Upper lobe of right lung (tissue), 1 donor: Measurements from ENCODE around the gene KNDC1. TPM values are rescaled to one million over a fixed set of nuclear protein-coding genes. Genes with fewer than 3 reads are reported as not detected.
A peak's percentile ranks its signal among the peaks of the same experiment; 100 is the strongest.

Experiments
- ATAC-seq: fragments of 200-7000 bp; cut with Tn5 transposase; one replicate; pipeline ENCODE4 v1.9.1; 2020; ENCODE audit warnings: mild to moderate bottlenecking, moderate library complexity
- DNase-seq: peaks from one replicate; pipeline ENCODE4 v3.0.0-alpha.2; 2020
- H3K27ac ChIP-seq: fragments of 200-600 bp; one replicate; pipeline ENCODE4 v1.8.0; 2022
- H3K27me3 ChIP-seq: fragments of 200-600 bp; one replicate; pipeline ENCODE4 v1.8.0; 2022; ENCODE audit warnings: mild to moderate bottlenecking
- H3K36me3 ChIP-seq: fragments of 200-600 bp; one replicate; pipeline ENCODE4 v1.8.0; 2022
- H3K4me1 ChIP-seq: fragments of 200-600 bp; one replicate; pipeline ENCODE4 v1.8.0; 2022
- H3K4me3 ChIP-seq: fragments of 200-600 bp; one replicate; pipeline ENCODE4 v1.8.0; 2022; ENCODE audit warnings: mild to moderate bottlenecking
- H3K9me3 ChIP-seq: fragments of 200-600 bp; one replicate; pipeline ENCODE4 v1.8.0; 2022
- CTCF ChIP-seq: fragments of 200-600 bp; IDR thresholded peaks from one replicate; pipeline ENCODE4 v1.8.0; 2022; ENCODE audit warnings: antibody characterized with exemption
- intact Hi-C: fragments of 100-400 bp; cut with DNase I; formaldehyde crosslinking; loops from one replicate; pipeline ENCODE4 v1.11.0; 2022
- total RNA-seq: library from RNA; stranded (reverse); fragmentation: NEBNext Ultra II Directional; extraction: Animal tissue kit (Norgen Biotek cat#: 25700); gene quantifications from one replicate; pipeline ENCODE4 v1.2.1, GENCODE V29; 2021
- donor health status: DM: no; HTN: yes; CAD: no; lungs with severe emphysema.

KNDC1 gene
- total RNA-seq, 1 donor from 2014 or later, result 14.3 TPM

DNA sequence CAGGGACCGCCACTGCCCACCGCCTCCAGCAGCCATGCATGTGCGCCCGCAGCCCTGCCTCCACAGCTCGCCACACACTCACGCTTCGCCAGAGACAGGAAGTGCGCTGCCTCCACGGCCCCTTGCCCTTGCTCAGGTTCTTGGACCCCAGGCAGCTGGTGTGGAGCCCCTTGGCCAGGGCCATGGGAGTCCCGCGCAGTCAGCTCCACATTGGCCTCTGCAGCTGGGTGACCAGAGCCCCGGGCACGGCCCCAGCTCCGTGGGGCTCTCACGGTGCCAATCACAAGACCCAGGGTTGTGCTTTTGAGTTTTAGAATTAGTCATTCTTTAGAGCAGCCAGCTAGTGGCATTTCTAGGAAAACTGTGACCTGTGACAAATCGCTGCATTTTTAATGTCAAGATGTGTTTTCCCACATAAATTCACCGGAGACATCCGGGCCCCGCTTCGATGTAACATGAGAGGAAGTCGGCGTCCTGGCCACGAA lies 65.7 kb downstream of the KNDC1 start:
- Histone ChIP-seq H3K27me3 (peaks cover 37% of the 10 kb centered on the region), H3K27ac (no peak overlapping the region), H3K9me3 (no peaks in the 10 kb centered on the region), H3K4me3 (no peak overlapping the region), H3K36me3 (no peaks in the 10 kb centered on the region), H3K4me1 (no peaks in the 10 kb centered on the region)
- intact Hi-C loops, result no loop called here
- TF ChIP-seq CTCF, result no peak
- ATAC-seq, result no peak
- DNase-seq, result no peak

DNA sequence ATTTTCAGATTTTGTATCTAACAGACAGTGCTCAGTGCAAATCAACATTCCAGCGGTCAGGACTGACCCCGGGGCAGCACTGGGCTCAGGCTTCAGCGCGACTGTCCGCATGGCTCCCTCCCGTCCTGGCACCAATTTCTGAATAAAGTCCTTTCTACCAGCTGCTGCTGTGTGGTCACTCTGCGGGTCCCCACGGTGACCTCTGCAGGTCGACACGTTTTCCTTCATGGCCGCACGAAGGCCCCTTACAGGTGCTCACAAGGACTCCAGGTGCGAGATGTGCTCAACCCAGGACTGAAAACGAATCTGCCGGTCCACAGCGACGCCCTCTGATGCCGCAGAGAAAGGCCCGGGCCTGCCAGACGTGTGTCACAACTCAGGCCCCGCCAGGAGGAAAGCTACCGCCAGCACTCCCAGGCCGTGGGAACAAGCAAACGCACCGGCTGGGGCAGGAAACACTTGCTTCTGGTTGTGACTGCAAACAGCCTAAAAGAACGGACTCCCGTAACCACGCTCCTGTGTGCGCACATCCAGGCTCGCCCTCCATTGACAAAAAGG lies 66.3 kb downstream of the KNDC1 start:
- DNase-seq (no peak), ATAC-seq (peak; percentile 5)
- Histone ChIP-seq H3K4me3 (no peak overlapping the region), H3K27ac (no peak overlapping the region), H3K9me3 (no peaks in the 10 kb centered on the region), H3K36me3 (no peaks in the 10 kb centered on the region), H3K4me1 (no peaks in the 10 kb centered on the region), H3K27me3 (peaks cover 40% of the 10 kb centered on the region)
- no peak for TF ChIP-seq CTCF
- intact Hi-C loops, result no loop called here

DNA sequence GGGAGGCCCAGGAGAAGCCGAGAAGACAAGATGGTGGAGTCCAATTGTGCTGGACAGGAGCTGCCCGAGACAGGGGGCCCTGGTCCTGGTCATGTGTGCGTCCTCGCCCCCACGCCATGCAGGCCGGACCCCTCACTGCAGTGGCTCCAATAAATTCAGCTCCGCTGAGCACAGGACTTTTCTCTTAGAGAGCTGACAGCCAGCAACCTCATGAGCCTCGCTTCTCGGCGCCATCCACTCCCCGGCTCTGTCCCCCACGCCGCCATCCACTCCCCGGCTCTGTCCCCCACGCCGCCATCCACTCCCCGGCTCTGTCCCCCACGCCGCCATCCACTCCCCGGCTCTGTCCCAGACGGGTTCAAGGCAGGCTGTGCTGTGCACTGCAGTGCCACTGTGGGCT lies 67.2 kb downstream of the KNDC1 start:
- Histone ChIP-seq H3K27ac (no peak overlapping the region), H3K4me3 (no peak overlapping the region), H3K36me3 (no peaks in the 10 kb centered on the region), H3K9me3 (no peaks in the 10 kb centered on the region), H3K4me1 (no peaks in the 10 kb centered on the region), H3K27me3 (peaks cover 49% of the 10 kb centered on the region)
- intact Hi-C loops, result no loop called here
- ATAC-seq (no peak), DNase-seq (no peak)
- no peak for TF ChIP-seq CTCF

DNA sequence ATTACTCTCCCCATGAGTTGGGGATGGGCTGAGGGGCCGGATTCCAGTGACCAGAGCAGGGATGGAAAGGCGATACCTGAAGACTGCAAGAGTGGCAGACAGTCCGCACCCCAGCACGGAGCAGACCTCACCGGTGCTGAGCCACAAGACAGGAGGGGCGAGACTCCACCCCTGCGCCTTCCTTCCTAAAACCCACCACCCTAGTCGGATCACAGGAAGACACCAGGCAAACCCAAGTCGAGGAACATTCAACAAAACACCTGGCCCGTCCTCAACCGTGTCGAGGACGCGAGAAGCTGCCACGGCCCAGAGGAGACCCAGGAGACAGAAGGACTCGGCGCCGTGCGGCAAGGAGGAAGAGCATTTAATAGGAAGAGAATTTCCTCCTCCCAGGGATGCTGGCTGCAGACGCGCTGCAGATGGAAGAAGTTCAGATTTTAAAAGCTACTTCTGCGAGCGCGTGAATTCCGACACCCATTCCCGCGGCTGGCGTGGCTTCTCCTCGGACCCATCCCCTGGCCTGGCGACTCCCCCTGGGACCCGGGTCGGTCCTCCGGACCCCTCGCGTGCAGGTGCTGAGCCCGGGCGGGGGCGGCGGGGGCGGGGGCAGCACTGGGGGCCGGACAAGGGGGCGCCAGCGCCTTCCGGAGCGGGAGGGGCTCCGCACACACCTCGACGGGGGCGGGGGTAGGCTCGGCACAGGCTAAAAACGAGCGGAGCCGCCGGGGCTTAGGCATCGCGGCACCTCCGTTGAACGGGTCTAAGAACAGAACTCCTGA lies 69.4 kb downstream of the KNDC1 start:
- no peak for ATAC-seq
- H3K27ac ChIP-seq, result no peak overlapping the region
- no peak for DNase-seq
- no peaks in the 10 kb centered on the region for H3K4me1 ChIP-seq
- H3K36me3 ChIP-seq, result no peaks in the 10 kb centered on the region
- peaks cover 62% of the 10 kb centered on the region for H3K27me3 ChIP-seq
- H3K9me3 ChIP-seq, result no peaks in the 10 kb centered on the region
- TF ChIP-seq CTCF, result no peak
- intact Hi-C loops, result no loop called here
- no peak overlapping the region for H3K4me3 ChIP-seq

GRCh38 chr10:133230044-133230361 lies 70.0 kb downstream of the KNDC1 start, which contains the start of gene UTF1:
TSS of gene UTF1 (plus strand) at chr10:133230217. CDS start at chr10:133230289, 72 bp downstream.
- no peaks in the 10 kb centered on the region for H3K36me3 ChIP-seq
- no peaks in the 10 kb centered on the region for H3K4me1 ChIP-seq
- no peaks in the 10 kb centered on the region for H3K9me3 ChIP-seq
- intact Hi-C loops, result no loop called here
- H3K27me3 ChIP-seq, result peaks cover 62% of the 10 kb centered on the region
- ATAC-seq, result no peak
- TF ChIP-seq CTCF, result no peak
- DNase-seq, result no peak
- H3K4me3 ChIP-seq, result no peak within 1 kb of the TSS
- no peak within 1 kb of the TSS for H3K27ac ChIP-seq
